SK-N-SH treated with all-trans-retinoic acid at 6 μM for 48 hours (cell line): ENCODE data around the gene PRSS53.

Experiments
- ARNTL ChIP-seq: fragments of 450-650 bp; formaldehyde crosslinking; IDR thresholded peaks from 2 replicates; pipeline ENCODE4 v1.5.0; 2020; ENCODE audit warnings: low read depth, mild to moderate bottlenecking, moderate library complexity, borderline replicate concordance
- CREB5 ChIP-seq: fragments of 250-450 bp; sonication (Bioruptor Pico); IDR thresholded peaks from 2 replicates; pipeline ENCODE4 v1.5.1; 2020; ENCODE audit warnings: low read depth, mild to moderate bottlenecking, moderate library complexity
- CSDC2 ChIP-seq: fragments of 250-450 bp; sonication (Bioruptor Pico); IDR thresholded peaks from 2 replicates; pipeline ENCODE4 v1.5.0; 2020; ENCODE audit warnings: mild to moderate bottlenecking, moderate library complexity
- ESRRG ChIP-seq: fragments of 250-450 bp; sonication (Bioruptor Pico); IDR thresholded peaks from 2 replicates; pipeline ENCODE4 v1.6.1; 2021; ENCODE audit warnings: mild to moderate bottlenecking
- GLIS3 ChIP-seq: fragments of 250-450 bp; sonication (Bioruptor Pico); IDR thresholded peaks from 2 replicates; pipeline ENCODE4 v1.5.0; 2020; ENCODE audit warnings: mild to moderate bottlenecking, moderate library complexity
- OSR1 ChIP-seq: fragments of 250-450 bp; sonication (Bioruptor Pico); IDR thresholded peaks from 2 replicates; pipeline ENCODE4 v1.8.0; 2022; ENCODE audit warnings: moderate library complexity, mild to moderate bottlenecking, inconsistent platforms
- PATZ1 ChIP-seq: fragments of 250-450 bp; sonication (Bioruptor Pico); IDR thresholded peaks from 2 replicates; pipeline ENCODE4 v1.8.0; 2020; ENCODE audit warnings: mild to moderate bottlenecking, moderate library complexity, borderline replicate concordance
- RARB ChIP-seq: fragments of 250-450 bp; sonication (Bioruptor Pico); IDR thresholded peaks from 2 replicates; pipeline ENCODE4 v1.8.0; 2021; ENCODE audit warnings: mild to moderate bottlenecking, moderate library complexity
- SNAI2 ChIP-seq: fragments of 250-450 bp; sonication (Bioruptor Pico); IDR thresholded peaks from 2 replicates; pipeline ENCODE4 v1.5.0; 2020; ENCODE audit warnings: mild to moderate bottlenecking, moderate library complexity
- TCF4 ChIP-seq: fragments of 250-450 bp; sonication (Bioruptor Pico); IDR thresholded peaks from 2 replicates; pipeline ENCODE4 v1.8.0; 2021; ENCODE audit warnings: mild to moderate bottlenecking, moderate library complexity, borderline replicate concordance
- ZC3H10 ChIP-seq: fragments of 250-450 bp; sonication (Bioruptor Pico); IDR thresholded peaks from 2 replicates; pipeline ENCODE4 v1.5.1; 2021; ENCODE audit warnings: mild to moderate bottlenecking, moderate library complexity
- ZFP3 ChIP-seq: fragments of 250-450 bp; sonication (Bioruptor Pico); IDR thresholded peaks from 2 replicates; pipeline ENCODE4 v1.5.0; 2020; ENCODE audit warnings: mild to moderate bottlenecking, moderate library complexity
- ZNF565 ChIP-seq: fragments of 450-650 bp; formaldehyde crosslinking; conservative IDR thresholded peaks from 2 replicates; pipeline ENCODE4 v1.5.0; 2020; ENCODE audit warnings: low read depth, mild to moderate bottlenecking, moderate library complexity
- ZNF70 ChIP-seq: fragments of 450-650 bp; formaldehyde crosslinking; IDR thresholded peaks from 2 replicates; pipeline ENCODE4 v1.5.0; 2020; ENCODE audit warnings: mild to moderate bottlenecking, moderate library complexity

GRCh38 chr16:31073142-31073969, 15.4 kb downstream of the PRSS53 start:
- peak; percentile 87; the same call in 1 of the 2 replicates for TF ChIP-seq GLIS3
- TF ChIP-seq PATZ1 (CRISPR knock-in tag): no peak
- TF ChIP-seq SNAI2 (CRISPR knock-in tag): 0 out of 2 replicates have a peak, but pooled peaks have one; percentile 8
- no peak for TF ChIP-seq TCF4
- TF ChIP-seq RARB (CRISPR knock-in tag): no peak
- no peak for TF ChIP-seq ESRRG (CRISPR knock-in tag)
- no peak for TF ChIP-seq CREB5 (CRISPR knock-in tag)
- TF ChIP-seq ARNTL (CRISPR knock-in tag): no peak
- peak; percentile 22; the same call in 1 of the 2 replicates for TF ChIP-seq ZFP3 (CRISPR knock-in tag)
- TF ChIP-seq ZNF565: no peak
- no peak for TF ChIP-seq ZNF70 (CRISPR knock-in tag)
- TF ChIP-seq CSDC2 (CRISPR knock-in tag): 0 out of 2 replicates have a peak, but pooled peaks have one; percentile 35
- no peak for TF ChIP-seq ZC3H10
- TF ChIP-seq OSR1 (CRISPR knock-in tag): no peak
